GM21619 (cell line): ENCODE results near the gene FER.
"Not testable (repeated sequence)": the region's sequence is repeated elsewhere in the genome, so short reads cannot be mapped to it uniquely, and the experiment has no call there.

Experiments
- ATAC-seq: cut with Tn5 transposase; IDR thresholded peaks from one replicate; pipeline ENCODE4 v1.9.1; 2021; ENCODE audit not compliant: unreplicated experiment

The FER gene

GRCh38 chr5:108747774-108748400, at the start of gene FER:
TSS of gene FER (plus strand) at chr5:108747897. CDS start at chr5:108798183, 50,286 bp downstream.
- peak; percentile 30 for ATAC-seq

- ATAC-seq: not testable (repeated sequence)
These were observed 47.3 kb upstream of the FER start for GRCh38 chr5:108700388-108700787.

DNA sequence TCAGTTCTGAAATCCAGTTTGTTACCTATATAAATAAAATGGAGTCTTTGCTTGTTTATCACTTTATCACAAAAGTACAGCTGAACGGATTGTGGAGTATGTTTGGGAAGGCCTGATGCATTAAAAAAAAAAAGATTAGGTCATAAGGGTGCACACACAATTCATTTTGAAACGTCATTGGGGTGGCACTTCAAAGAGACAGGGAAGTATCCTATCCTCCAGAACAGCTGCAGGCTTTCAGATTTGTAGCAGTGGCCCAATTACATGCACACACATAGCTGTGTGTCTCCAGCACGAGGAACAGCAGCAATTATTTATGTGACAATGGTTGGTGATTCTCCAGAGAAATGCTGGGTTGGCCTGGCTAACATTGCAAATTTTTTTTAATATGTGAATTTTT, 46.8 kb upstream of the FER start:
- no peak for ATAC-seq

GRCh38 chr5:108702546-108702945, 45.2 kb upstream of the FER start:
- ATAC-seq: no peak

DNA sequence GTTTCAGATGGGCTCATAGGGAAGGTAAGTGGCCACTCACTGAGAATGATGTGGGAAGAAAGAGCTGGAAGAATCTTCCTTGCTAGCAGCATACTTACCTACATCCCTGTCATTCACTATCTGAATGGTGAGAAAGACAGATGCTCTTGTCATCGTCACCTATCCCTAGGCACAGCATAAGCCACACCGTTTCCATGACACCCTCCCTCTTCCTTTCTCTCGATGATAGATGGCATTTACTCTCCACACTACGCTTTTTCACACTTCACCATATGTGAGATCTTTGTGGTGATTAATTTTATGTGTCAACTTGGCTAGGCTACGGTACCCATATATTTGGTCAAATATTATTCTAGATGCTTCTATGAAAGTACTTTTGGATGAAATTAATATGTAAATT, 44.4 kb upstream of the FER start:
- ATAC-seq: no peak

- no peak for ATAC-seq
These were observed 40.6 kb upstream of the FER start for GRCh38 chr5:108707141-108707540.

DNA sequence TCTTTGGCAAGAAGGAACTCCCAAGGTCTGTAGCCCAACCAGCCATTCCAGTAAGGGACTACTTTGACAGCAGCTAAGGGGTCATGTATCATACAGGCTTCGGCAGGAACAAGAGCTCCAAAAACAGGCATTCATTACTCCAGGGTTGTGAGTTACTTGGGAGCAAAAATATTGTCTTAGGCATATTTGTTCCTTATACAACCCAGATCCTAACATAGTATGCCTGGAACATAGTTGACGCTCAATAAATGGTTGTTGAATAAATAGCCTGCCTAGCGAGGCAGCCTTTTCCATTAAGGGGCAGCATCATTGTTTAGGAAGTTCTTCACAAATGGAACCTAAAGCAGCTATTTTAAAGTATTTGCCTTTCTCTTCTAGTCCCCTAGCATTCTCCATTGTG, 35.8 kb upstream of the FER start:
- no peak for ATAC-seq

DNA sequence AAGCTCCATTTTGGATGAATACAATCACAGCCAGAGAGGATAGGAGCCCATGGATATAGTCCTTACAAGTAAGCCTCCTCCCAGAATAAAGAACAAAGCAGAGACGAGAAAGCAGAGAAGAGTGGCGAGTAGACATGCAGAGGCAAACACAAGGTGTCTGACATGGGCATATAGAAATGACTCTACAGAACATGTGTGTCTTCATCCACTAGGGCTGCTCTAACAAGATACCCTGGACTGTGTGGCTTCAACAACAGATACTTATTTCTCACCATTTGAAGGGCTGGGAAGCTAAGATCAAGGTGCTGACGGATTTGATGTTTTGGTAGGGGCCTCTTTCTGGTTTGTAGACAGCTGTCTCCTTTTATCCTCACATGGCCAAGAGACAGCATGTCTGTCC, 32.3 kb upstream of the FER start:
- no peak for ATAC-seq

- ATAC-seq: peak; percentile 97
These were observed 27.3 kb upstream of the FER start for GRCh38 chr5:108720391-108720790.

DNA sequence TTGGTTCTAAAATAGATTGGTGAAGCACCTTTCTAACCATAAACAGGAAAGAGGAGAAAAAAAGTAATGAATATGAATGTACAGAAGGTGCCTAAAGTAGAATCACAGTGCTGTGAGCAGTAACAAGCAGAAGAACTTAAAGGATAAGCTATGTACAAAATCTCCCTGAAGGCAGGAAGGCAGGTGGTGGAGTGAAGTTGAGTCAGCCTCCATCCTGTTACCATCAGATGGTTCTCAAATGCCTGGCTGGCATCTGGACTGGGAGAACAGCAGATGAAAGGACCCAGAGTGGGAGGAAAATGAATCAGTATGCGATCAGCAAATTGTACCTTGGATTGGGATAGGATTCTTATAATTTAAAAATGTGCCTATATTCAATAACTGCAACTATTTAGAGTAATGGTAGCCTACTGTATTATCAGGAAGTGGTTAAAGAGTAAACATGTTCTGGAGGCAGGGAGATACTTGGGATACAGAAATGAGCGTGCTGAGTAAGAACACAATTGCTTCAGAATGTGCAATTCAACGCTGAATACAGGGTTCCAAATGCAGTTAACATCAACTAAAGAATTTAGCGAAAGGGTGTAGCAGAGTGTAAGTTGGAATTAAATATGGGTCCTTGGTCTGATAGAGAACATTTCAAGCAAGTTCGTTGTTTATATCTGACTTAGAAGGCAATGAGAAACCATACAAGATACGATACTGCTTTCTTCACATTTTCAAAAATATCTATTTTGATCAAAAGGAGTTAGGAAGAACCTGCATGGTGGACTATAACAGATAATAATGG, 21.1 kb upstream of the FER start:
- no peak for ATAC-seq

DNA sequence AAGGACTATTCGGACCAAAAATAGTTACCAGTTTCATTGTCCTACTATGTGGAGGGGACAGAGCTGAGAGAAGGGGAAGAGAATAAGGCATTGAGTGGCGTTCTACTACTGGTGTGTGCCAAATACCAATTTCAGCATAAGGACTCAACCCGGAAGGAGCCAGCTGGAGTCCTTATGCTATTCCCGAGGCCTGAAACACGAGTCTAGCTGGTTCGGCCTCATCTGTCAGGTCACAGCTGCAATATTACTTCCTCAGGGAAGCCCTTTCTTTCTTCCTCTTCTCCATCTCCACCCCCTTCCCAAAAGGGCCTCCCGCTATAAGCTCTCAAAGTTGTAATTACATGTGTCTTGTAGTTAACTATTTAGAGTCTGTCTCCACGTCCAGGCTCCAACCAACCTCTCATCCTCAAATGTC, 20.5 kb upstream of the FER start:
- no peak for ATAC-seq

- peak; percentile 71 for ATAC-seq
These were observed 19.8 kb upstream of the FER start for GRCh38 chr5:108727651-108728565.

- peak; percentile 31 for ATAC-seq
These were observed 19.0 kb upstream of the FER start for GRCh38 chr5:108728566-108729241.

GRCh38 chr5:108729242-108729615, 18.5 kb upstream of the FER start:
- no peak for ATAC-seq

- ATAC-seq: peak; percentile 42
These were observed 16.9 kb upstream of the FER start for GRCh38 chr5:108730617-108731340.

DNA sequence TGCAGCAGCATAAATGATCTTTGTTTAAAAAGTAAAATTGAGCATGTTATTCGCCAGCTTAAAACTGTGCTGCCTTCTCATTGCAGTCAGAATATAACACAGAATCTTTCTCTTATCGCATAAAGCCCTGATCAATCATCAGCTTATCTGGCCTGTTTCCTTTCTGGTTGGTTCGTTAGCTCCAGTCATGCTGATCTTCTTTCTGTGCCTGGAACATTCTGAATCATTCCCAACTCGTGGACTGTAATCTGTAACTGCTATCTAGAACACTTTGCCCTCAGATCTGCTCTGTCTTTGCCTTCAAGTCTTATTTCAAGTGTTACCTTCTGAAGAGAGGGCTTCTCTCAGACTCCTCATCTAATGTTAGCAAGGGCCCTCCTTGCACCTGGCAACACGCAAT, 11.9 kb upstream of the FER start:
- ATAC-seq: no peak

DNA sequence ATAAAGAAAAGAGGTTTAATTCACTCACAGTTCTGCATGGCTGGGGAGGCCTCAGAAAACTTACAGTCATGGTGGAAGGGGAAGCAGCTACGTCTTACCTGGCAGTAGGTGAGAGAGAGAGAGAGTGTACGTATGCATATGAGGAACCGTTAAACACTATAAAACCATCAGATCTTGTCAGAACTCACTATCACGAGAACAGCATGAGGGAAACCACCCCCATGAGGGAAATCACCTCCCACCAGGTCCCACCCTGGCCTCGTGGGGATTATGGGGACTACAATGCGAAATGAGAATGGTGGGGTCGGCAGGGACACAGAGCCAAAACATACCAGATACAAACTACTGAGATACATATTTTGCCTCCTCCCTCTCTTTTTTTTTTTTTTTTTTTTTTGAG, 10.8 kb upstream of the FER start:
- ATAC-seq: no peak

DNA sequence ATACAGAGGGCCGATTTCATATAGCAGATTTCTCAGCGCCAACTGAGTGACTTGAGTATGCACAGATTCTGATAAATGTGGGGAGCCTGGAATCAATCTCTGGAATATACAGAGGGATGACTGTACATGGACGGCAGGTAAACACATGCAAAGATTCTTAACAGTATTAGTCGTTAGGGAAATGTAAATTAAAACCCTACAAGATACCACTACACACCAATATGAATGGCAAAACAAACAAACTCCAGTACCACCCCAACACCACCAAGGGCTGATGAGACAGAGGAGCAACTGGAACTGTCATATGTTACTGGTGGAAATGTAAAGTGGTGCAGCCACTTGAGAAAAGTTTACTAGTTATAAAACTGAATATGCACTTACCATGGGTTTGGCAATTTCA, 8.3 kb upstream of the FER start:
- no peak for ATAC-seq

DNA sequence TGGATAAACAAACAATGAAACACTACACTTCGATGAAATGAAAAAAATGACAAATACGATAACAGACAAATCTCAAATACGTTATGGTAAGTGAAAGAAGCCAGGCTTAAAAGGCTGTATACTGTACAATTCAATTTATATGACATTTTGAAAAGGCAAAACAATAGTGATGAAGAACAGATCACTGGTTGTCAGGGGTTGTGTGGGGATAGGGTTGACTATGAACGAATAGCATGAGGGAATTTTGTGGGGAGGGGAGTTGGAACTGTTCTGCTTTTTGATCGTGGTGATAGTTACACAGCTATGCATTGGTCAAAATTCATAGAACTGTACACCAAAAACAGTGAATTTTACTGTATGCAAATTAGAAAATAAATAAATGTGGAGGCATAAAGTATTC, 7.8 kb upstream of the FER start:
- ATAC-seq: no peak

DNA sequence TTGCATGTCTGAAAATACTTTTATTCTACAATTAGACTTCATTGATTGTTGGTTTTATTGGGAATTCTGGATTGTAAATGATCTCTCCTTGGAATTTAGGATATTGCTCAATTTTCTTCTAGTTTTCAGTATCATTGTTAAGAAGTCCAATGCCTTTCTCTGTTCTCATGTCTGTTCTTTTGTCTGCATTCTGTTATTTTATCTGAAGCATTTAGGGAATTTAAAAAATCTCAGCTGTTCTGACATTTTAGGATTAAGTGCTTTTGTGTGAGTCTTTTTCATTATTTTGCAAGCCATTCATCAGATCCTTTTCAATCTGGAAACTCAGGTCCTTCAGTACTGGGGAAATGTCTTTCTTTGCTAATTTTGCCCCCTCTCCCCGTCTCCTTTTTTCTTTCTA, 4.4 kb upstream of the FER start:
- no peak for ATAC-seq
